ENCODE measurements around the gene KDM3A.

Gene KDM3A, protein sequence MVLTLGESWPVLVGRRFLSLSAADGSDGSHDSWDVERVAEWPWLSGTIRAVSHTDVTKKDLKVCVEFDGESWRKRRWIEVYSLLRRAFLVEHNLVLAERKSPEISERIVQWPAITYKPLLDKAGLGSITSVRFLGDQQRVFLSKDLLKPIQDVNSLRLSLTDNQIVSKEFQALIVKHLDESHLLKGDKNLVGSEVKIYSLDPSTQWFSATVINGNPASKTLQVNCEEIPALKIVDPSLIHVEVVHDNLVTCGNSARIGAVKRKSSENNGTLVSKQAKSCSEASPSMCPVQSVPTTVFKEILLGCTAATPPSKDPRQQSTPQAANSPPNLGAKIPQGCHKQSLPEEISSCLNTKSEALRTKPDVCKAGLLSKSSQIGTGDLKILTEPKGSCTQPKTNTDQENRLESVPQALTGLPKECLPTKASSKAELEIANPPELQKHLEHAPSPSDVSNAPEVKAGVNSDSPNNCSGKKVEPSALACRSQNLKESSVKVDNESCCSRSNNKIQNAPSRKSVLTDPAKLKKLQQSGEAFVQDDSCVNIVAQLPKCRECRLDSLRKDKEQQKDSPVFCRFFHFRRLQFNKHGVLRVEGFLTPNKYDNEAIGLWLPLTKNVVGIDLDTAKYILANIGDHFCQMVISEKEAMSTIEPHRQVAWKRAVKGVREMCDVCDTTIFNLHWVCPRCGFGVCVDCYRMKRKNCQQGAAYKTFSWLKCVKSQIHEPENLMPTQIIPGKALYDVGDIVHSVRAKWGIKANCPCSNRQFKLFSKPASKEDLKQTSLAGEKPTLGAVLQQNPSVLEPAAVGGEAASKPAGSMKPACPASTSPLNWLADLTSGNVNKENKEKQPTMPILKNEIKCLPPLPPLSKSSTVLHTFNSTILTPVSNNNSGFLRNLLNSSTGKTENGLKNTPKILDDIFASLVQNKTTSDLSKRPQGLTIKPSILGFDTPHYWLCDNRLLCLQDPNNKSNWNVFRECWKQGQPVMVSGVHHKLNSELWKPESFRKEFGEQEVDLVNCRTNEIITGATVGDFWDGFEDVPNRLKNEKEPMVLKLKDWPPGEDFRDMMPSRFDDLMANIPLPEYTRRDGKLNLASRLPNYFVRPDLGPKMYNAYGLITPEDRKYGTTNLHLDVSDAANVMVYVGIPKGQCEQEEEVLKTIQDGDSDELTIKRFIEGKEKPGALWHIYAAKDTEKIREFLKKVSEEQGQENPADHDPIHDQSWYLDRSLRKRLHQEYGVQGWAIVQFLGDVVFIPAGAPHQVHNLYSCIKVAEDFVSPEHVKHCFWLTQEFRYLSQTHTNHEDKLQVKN (N-terminal part only)
- total RNA-seq: 73.4 to 242 reads per million in 2 experiments

DNA sequence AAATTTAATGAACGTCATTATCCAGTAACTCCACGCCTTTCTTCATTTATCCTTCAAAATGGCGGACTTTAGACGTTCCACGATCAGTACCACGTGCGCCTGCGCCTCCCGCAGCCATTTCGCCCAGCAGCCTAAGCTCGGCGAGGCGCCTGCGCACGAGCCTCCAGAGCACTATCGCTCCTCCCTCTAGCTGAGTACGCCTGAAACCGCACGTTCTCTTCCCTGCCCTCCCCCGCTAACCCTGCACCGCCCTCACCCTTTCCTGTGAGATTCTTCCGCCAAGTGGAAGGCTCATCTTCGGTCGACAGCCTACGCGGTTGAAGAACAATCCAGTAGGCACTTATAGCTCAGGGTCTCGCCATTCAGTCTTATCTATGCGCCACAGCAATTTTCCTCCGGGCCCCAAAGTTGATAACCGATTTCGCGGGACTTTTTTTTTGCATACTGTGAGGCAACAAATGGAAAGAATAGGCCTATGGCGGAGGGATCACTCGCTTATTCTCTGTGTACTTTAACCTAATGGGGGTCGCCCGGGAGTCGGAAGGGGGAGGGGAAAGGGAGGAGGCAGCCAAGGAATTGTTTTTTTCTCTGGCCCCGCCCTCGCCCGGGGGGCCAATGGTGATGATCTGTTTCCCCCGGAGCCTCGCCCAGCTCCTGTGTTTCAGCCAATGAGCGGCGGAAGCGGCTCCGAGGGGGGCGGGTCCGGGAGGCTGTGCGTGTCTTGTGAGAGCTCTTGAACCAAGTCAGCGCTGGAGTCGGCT lies at the start of gene KDM3A:
Gene KDM3A, plus strand, starts transcription at position 741 of the 761 bp plus-strand sequence. CDS start 677 bp downstream, outside the sequence.
- DNase-seq (ENCODE audit: low read depth): peak; percentile 99

DNA sequence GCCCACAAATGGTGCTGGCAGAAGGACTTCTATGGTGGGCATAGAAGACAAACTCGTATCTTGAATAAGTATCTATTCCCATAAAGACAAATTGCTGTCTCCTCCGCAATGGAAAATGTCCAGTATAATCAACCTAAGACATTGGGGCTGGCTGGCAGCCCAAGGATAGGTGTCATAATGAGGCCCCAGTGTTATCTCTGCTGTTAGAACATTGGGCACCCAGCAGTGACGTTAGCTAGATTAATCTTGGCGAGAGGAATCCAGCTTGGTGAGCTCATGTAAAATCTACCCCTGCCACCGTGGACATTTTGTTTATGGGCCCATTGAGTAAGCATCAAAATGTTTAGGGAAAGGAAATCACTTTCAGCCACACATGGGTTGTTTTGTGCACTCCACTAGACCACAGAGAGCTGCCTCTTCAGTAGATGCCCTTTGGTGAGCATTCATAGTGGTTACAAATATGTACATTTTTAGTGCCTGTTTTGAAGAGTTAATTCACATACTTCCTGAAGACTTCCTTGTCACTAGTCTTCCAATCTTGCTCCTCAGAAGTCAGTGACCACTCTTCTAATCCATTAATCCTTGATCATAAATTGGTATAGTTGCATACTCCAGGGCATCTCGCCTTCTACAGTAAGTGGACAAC lies 48.2 kb upstream of the KDM3A start:
- DNase-seq (ENCODE audit: low read depth): no peak

DNA sequence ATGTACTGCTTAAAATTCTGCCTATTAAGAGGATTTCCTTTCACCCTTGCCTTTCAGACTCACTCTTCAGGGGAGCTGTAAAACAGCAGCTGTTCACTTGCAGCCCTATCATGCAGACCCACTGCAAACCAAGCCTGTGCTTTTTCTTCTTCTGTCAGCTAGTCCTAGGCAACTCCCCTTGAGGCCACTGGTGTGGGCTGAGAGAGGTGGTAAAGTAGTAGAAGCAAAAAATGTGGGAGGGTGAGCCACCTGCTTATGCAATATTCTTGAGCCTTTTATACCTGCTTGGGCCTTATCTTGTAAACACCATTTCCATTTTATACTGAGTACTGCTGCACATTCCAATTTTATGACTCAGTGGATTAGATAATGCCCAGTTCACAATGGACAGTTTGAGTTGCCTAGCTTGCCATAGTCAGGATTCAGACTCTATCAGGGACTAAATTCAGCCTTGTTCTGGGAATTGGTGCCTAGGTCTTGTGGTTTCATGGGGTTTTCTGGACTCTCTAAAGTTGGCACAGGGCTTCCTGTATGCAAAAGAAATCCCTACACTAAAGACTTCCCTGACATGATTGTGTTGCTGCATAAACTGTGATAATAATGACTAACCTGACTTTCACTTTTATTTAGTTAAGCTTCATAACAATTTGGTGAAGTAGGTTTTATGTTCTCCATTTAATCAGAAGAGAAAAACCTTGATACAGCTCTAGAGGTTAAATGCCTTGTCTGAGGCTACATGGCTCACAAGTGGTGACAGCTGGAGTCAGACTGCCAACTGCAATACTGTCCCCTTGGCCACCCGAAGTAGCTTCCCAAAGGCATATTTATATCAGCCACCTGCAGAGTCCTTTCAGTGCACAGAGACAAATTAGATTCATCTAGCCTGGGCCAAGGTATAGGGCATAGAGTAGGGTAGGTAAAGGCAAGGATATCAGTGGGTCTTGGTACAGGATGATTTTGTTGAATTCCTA lies 47.4 kb upstream of the KDM3A start:
- no peak for DNase-seq (ENCODE audit: low read depth)

DNA sequence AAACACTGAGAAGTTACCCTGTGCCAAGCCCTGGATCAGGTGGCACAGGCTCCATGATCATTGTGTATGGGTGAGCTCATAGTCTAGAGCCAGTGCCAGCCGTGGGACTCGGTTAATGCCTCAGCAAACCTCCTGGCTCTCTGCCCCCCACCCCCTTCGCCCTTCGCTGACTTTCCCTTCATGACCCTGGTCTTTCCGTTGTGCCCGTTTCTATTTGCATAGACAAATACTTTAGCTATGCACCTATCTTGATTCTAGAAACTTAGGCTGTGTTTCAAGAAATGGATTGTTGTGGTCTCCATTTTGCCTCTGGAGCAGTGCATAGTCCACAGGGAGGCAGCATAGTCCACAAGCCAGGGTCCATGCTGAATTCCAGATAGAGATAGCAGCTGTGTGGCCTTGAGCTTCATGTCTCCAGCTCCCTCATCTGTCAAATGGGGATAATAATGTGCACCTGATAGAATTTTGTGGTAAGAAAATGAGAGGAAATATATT lies 44.8 kb upstream of the KDM3A start:
- DNase-seq (ENCODE audit: low read depth): no peak

DNA sequence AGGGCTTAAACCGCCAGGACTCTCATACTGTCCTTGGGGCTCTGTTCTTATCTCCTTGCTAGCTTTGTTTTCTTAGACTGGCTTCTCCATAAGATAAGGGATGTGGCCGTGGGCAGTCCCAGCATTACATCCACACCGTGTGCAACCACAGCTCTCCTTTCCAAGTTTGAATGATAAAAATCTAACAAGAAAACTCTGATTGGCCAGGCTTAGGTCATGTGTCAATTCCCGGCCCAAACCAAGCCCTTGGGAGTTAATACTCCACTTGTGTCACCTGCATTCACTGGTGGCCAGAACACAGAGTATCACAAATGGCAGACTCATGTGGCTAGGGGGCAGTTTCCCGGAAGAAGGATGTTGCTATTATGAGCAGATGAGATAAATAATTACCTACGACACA lies 43.2 kb upstream of the KDM3A start:
- DNase-seq (ENCODE audit: low read depth): no peak

DNA sequence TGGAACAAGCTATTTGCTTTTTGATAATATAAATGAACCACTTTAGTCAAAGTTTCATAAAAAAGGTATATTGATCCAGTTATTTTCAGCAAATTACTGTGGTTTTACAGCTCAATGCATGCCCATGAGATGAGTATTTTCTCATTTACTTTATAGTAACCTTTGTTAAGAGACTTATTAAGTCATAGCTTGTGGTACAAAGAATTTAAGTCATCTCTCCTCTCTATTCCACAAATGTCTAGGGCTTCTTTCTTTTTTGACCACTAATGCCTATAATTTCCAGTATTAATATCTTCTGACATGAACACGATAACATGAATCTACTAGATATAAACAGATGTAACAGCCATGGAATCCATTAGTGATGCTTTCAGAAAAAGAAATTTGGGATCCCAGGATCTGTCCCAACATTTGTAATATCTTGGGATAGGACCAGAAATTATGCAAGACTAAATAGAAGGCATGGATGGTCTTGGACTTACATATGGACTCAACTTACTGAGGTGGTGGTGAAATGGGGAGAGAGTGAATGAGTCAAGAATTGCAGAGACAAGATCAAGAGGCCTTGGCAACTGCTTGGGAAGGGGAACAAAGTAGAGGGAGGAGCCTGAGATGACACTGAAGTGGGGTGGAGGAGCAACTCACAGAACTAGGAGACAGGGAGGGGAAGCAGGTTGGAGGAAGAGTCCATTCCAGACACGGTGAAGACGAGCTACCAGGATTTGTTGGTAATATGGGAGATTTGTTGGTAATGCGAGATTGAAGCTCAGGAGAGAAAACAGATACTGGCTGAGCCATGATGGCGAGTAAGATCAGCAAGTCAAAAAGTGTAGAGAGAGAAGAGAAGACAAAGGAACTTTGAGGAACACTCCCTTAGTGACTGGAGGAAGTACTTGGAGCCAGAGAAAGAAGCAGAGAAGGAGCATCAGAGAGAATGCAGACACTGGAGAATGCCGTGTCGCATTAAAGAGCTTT lies 42.4 kb upstream of the KDM3A start:
- no peak for DNase-seq (ENCODE audit: low read depth)

DNA sequence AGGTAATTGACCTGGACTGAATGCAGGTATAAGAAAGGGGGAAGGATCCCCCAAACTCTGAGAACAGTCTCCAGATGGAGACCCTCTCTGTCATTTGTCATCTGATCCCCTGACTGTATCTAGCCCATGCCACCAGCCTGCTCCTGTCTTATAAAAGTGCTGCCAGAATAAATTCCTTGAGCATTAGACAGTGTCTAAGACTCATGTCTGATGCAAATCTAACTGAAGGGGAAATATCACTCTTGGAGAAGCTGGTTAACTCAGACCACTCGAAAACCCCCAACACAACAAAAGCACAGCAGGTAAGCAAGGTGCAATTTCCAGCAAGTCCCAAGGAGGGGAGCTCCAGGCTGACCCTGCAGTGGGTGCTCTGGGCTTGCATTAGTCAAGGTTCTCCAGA lies 40.9 kb upstream of the KDM3A start:
- DNase-seq (ENCODE audit: low read depth): no peak

DNA sequence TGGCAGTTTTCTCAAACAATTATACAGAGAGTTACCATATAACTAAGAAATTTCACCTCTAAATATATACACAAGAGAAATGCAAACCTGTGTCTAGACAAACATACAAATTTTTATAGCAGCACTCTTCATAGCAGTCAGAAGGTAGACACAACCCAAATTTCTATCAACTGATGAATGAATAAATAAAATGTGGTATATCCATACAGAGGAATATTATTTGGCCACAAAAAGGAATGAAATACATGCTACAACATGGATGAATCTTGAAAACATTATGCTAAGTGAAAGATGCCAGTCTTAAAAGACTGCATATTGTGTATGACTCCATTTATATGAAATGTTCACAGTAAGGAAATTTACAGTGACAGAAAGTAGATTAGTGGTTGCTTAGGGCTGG lies 30.6 kb upstream of the KDM3A start:
- no peak for DNase-seq (ENCODE audit: low read depth)

DNA sequence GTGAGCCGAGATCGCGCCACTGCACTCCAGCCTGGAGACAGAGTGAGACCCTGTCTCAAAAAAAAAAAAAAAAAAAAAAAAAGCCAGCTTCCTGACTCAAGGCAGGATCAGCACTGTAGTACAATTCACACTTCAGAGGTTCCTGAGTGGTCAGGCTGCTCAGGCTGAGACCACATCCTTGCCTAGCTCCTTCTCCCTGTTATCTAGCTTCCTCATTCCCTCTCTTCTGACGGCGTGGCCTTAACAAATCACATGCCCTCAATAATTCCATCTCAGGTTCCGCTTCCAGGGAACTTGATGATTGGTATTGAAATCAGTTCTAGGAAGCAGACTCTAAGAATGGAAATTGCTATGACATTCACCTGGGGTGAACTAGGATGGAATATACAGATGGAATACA lies 29.8 kb upstream of the KDM3A start:
- DNase-seq (ENCODE audit: low read depth): no peak

DNA sequence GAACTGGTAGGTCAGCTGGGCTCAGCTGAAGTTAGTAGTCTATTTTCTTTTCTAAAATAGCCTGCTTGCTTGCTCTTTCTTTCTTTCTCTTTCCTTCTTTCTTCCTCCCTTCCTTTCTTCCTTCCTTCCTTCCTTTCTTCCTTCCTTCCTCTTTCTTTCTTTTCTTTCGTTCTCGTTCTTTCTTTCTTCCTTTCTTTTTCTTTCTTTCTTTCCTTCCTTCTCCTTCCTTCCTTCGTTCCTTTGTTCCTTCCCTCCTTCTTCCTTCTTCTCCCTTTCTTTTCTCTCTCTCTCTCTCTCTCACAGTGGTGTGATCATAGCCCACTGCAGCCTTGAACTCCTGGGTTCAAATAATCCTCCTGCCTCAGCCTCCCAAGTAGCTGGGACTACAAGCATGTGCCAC lies 29.2 kb upstream of the KDM3A start:
- no peak for DNase-seq (ENCODE audit: low read depth)

DNA sequence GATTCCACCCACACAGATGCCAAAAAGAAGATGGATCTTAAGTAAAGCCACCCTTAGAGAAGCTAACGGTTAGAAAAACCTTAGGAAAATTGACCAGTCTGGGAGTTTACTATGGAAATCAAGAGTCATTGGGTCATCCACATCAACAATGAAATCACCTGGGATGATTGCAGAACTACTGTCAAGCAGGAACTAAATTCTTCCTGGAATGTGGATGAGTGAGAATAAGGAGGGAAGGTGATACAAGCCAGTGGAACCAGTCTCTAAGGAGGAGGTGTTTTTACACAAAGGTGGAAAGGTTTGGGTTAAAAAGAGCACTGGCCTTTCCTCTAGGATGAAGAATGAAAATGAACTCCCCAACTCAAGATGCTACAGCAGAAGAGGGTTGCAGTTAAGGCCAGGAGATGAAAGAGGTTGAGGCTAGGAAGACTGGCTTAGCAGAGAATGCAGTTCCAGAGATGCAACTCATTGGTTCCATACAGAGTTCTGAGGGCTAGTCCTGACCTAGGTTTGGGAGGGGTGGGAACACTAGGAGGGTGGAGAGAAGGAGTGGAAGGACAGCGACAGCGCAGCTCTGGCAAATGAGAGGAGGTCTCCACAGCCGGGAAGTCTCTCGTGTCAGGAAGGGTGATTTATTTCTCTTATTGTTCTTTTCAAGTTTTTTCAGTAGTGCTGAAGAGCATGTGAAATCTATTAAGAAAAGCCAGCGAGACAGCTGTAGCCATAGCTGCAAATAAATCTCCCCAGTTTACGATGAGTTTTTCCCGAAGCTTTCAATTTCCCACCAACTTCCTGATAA lies 27.7 kb upstream of the KDM3A start:
- DNase-seq (ENCODE audit: low read depth): no peak

DNA sequence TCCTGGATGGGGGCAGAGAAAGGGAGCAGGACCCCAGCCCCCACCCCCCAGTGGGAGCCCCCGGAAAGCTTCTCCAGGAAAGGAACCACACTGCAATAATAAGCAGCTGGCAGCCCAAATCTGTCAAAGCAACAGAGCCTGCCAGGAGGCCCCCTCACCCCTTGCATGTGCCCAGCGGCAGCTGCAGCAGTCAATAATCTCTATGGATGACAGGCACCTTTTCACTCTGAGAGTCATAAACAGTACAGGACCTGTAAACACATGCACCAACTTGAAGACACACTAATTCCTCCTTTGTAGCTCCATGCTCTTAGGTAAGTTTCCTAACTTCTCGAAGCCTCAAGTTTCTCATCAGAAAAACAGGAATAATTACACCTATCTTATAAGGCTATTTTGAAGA lies 26.2 kb upstream of the KDM3A start:
- DNase-seq (ENCODE audit: low read depth): no peak

DNA sequence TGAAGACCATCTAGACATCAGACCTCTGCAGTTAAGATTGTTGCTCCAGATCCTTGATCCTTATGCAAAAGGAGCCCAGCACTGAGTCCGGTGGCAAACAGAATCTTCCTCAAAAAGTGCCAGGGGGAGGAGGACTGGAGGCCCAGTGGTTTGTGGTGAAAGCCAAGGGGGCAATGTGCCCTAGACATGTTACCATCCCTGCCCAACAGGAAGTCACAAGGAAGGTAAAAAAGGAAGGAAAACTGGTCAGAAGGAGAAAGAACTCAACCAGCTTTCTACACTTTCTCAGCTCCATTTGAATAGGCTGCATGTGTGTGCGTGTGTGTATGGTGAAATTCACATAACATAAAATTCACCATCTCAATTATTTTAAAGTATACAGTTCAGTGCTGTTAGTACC lies 25.0 kb upstream of the KDM3A start:
- DNase-seq (ENCODE audit: low read depth): no peak

DNA sequence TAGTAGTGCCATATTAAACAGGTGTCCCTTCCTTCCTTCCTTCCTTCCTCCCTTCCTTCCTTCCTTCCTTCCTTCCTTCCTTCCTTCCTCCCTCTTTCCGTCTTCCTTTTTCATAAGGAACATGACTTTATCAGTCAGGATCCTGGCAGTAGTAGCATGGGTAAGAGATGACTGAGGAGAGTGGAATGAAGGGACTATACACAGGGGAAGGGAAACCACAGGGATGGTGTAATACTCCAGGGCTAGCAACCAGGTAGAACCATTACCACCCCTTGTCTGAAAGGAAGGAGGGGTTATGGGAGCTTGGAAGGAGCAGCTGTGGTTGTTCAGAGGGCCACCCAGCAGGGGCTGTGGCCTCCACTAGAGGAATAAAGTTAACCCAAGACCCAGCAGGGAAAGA lies 23.2 kb upstream of the KDM3A start:
- DNase-seq (ENCODE audit: low read depth): no peak

DNA sequence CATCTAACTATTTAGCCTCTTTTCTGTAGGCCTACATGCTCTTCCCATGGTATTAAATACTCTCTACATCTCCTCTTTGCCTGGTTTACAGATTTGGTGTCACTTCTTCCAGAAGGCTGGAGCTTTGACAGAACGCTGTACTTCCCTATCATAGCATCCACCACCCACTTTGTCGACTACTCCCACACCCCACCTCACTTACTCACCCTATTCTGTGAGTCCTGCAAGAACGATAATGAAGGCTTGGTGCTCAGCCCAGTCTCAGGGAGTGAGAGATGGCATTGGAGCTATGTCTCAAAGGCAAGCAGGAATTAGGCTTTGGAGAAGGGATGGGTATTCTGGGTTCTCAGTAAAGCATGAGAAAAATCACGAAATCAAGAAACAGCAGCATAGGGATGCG lies 20.3 kb upstream of the KDM3A start:
- DNase-seq (ENCODE audit: low read depth): no peak

DNA sequence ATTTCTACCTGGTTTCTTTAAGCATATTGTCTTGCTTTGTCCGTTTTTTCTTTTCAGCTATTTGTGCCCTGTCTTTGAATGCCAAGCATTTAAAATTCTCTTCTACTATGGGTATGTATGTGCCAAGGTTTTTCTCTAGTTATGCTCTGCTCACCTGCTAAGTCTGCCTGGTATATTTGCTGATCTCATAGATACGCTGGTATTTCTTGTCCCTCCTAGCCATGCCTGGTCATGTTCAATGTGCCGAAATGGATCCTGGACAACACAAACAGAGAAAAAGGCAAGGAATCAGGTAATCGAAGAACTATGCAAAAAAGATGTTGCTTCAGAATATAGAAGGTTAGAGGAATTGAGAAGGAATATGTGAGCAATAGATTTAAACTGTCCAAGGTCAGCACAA lies 14.9 kb upstream of the KDM3A start:
- no peak for DNase-seq (ENCODE audit: low read depth)

DNA sequence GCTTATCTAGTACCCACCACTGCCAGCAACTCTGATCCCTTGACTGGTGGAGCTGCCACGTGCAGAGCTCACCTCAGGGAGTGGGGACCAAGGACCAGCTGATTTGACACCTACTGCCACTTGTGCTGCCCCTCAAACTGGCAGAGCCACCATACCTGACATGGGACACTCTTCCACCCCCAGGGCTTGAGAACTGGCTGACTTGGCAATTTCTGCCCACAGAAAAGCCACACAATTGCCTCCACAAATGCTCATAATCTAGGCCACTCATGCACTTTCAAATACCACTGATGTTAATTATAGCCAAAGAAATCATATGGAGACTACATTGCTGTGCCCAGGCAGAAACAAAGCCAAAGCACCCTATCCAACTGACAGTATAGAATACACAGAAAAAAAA lies 11.8 kb upstream of the KDM3A start:
- no peak for DNase-seq (ENCODE audit: low read depth)
